ENCODE data around the gene PPIL6.

DNA sequence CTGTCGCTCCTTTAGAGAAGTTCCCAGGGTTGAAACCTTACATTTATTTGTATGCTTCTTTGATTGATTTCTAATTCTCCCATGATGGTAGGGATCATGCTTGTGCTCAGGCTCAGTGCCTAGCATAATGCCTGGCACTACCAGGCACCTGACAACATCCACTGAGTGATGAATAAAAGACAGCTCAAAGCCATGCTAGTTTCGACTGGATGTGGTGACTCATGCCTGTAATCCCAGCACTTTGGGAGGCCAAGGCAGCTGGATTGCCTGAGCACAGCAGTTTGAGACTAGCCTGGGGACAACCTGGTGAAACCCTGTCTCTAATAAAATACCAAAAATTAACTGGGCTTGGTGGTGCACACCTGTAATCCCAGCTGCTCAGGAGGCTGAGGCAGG is 46.5 kb downstream of the PPIL6 start:
- TF ChIP-seq, protein P1, sequence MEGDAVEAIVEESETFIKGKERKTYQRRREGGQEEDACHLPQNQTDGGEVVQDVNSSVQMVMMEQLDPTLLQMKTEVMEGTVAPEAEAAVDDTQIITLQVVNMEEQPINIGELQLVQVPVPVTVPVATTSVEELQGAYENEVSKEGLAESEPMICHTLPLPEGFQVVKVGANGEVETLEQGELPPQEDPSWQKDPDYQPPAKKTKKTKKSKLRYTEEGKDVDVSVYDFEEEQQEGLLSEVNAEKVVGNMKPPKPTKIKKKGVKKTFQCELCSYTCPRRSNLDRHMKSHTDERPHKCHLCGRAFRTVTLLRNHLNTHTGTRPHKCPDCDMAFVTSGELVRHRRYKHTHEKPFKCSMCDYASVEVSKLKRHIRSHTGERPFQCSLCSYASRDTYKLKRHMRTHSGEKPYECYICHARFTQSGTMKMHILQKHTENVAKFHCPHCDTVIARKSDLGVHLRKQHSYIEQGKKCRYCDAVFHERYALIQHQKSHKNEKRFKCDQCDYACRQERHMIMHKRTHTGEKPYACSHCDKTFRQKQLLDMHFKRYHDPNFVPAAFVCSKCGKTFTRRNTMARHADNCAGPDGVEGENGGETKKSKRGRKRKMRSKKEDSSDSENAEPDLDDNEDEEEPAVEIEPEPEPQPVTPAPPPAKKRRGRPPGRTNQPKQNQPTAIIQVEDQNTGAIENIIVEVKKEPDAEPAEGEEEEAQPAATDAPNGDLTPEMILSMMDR (IDR thresholded peaks at IDR 0.05; ENCODE audit: low read depth, low read length), result no peak
- no peak for TF ChIP-seq EZH2phosphoT487 (IDR thresholded peaks at IDR 0.05; ENCODE audit: low read depth)

All from OCI-LY3 (cell line).